ENCODE results near the gene GJA3. TPM values are rescaled to one million over a fixed set of nuclear protein-coding genes. Genes with fewer than 3 reads are reported as not detected.

GJA3 gene
- total and polyA plus RNA-seq, 2 of the 8 experiments (the other 6 are each of a cell fraction or from before 2014, with no cell fraction given), result 0.12 to 0.60 TPM

DNA sequence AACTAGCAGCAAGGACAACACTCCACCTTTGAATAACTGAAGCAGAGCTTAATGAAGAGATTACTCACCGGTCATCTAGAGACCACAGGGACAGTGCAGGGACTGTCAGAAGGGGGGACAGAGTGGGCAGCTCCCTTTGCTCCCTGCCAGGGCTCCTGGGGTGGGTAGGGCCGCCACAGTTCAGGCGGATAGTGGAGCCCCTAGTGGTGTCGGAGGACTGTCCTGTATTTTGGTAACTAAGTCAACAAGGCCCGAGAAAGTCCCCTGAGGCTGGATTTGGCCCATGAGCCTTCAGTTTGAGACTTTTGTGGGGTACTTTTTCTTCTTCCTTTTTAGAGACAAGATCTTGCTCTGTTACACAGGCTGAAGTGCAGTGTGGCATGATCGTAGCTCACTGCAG, 44.6 kb downstream of the GJA3 start:
- no peak for DNase-seq (ENCODE audit: low read depth in 1 of 2, low spot score in 2 of 2)
- WGBS, 2 experiments (ENCODE audit: extremely low coverage in 1 of 2, insufficient coverage in 1 of 2, insufficient read length in 1 of 2, insufficient replicate concordance in 2 of 2, low coverage in 1 of 2, low lambda C conversion rate in 2 of 2, missing lambda C conversion rate in 1 of 2), result 84% methylated on average over 6 of the region's 6 CpGs; no CpG with 5 or more reads in 1 of the 2 experiments

More for the DNA sequence above, 44.6 kb downstream of the GJA3 start:
- Histone ChIP-seq H2BK12ac (ENCODE audit: low read depth, low read length) (no peak overlapping the region), H3K79me2 (ENCODE audit: control insufficient read depth in 1 of 2, insufficient read depth in 2 of 2, low read length in 2 of 2) (no peaks in the 10 kb centered on the region), H2BK5ac (ENCODE audit: low read depth, low read length) (no peak overlapping the region), H3K14ac (ENCODE audit: insufficient read length) (no peak overlapping the region), H3K23ac (ENCODE audit: insufficient read length) (no peak overlapping the region), H4K91ac (replicated peaks; ENCODE audit: insufficient read length, low read length) (no peak overlapping the region), H3K9ac (replicated peaks in 1 of 4; ENCODE audit: extremely low read depth in 1 of 4, low read depth in 3 of 4, low read length in 3 of 4) (no peak overlapping the region), H3K9me3 (ENCODE audit: insufficient read depth in 2 of 2, low read depth in 1 of 2, low read length in 1 of 2) (no peaks in the 10 kb centered on the region), H2AFZ (ENCODE audit: low read length) (no peak overlapping the region), H3K4ac (replicated peaks; ENCODE audit: insufficient read length, low read depth, low read length) (no peak overlapping the region), H2BK120ac (replicated peaks; ENCODE audit: low read depth, low read length) (no peak overlapping the region), H3K27me3 (replicated peaks in 1 of 4; ENCODE audit: control insufficient read depth in 3 of 4, extremely low read depth in 1 of 4, insufficient read depth in 3 of 4, low read length in 3 of 4) (no peaks in the 10 kb centered on the region; a peak in 2 of 7 replicates), H3K4me1 (replicated peaks in 1 of 4; ENCODE audit: control insufficient read depth in 3 of 4, insufficient read depth in 4 of 4, low read length in 3 of 4) (peaks cover 0 to 13% (median 4%) of the 10 kb centered on the region in 4 experiments; a peak in 6 of 7 replicates), H4K8ac (ENCODE audit: extremely low read depth, insufficient read depth, low read length) (no peak overlapping the region), H3K4me3 (ENCODE audit: extremely low read depth in 1 of 4, insufficient read depth in 2 of 4, low read depth in 3 of 4, low read length in 4 of 4) (no peak overlapping the region), H3K36me3 (ENCODE audit: control insufficient read depth in 2 of 4, insufficient read depth in 4 of 4, low read length in 3 of 4) (no peaks in the 10 kb centered on the region), H2AK5ac (ENCODE audit: low read depth, low read length) (no peak overlapping the region), H4K5ac (ENCODE audit: insufficient read length, low read depth, low read length) (no peak overlapping the region), H4K20me1 (replicated peaks in 1 of 2; ENCODE audit: control insufficient read depth in 1 of 2, insufficient read depth in 2 of 2, low read length in 2 of 2) (no peaks in the 10 kb centered on the region), H3K18ac (ENCODE audit: extremely low read depth, low read length) (no peak overlapping the region), H3K4me2 (ENCODE audit: insufficient read depth in 1 of 2, low read depth in 2 of 2, low read length in 2 of 2) (no peak overlapping the region), H3K27ac (ENCODE audit: low read depth, low read length) (no peak overlapping the region), H2BK20ac (ENCODE audit: low read length) (no peak overlapping the region), H2BK15ac (ENCODE audit: low read length) (peak overlapping the region; percentile 81; the same call in 1 of the 2 replicates), H3K56ac (replicated peaks; ENCODE audit: insufficient read length, low read depth, low read length) (no peak overlapping the region), H3K23me2 (ENCODE audit: low read depth, low read length) (peaks cover 7% of the 10 kb centered on the region; the same call in 1 of the 2 replicates), H3K79me1 (ENCODE audit: low read depth, low read length) (no peaks in the 10 kb centered on the region)
- FAIRE-seq, result no peak
- POLR2A ChIA-PET (ENCODE audit: partially characterized antibody), result no interaction called here
- CTCF ChIA-PET (ENCODE audit: partially characterized antibody), result interaction anchor here (1.0 to 2.1 kb wide), 4 partner anchors 12 to 28 kb away, joined by 3 to 5 read pairs (median 4); no protein-coding TSS in a partner anchor
- TF ChIP-seq RAD21 (IDR thresholded peaks at IDR 0.05 in 1 of 2, conservative IDR thresholded peaks at IDR 0.05 in 1 of 2; ENCODE audit: low read depth in 2 of 2, low read length in 2 of 2) (peak; percentile 7 to 41; a peak in 2 of 4 replicates), CTBP2 (IDR thresholded peaks at IDR 0.05; ENCODE audit: borderline replicate concordance, insufficient read depth, insufficient read length, low read length) (no peak), CEBPB (IDR thresholded peaks at IDR 0.05; ENCODE audit: low read depth, low read length) (no peak), POU5F1 (IDR thresholded peaks at IDR 0.05; ENCODE audit: low read depth, low read length) (no peak), CBX8 (IDR thresholded peaks at IDR 0.05; ENCODE audit: borderline replicate concordance, low read depth, low read length) (no peak)
- TF ChIP-seq, protein P1, sequence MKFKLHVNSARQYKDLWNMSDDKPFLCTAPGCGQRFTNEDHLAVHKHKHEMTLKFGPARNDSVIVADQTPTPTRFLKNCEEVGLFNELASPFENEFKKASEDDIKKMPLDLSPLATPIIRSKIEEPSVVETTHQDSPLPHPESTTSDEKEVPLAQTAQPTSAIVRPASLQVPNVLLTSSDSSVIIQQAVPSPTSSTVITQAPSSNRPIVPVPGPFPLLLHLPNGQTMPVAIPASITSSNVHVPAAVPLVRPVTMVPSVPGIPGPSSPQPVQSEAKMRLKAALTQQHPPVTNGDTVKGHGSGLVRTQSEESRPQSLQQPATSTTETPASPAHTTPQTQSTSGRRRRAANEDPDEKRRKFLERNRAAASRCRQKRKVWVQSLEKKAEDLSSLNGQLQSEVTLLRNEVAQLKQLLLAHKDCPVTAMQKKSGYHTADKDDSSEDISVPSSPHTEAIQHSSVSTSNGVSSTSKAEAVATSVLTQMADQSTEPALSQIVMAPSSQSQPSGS (IDR thresholded peaks at IDR 0.05; ENCODE audit: low read length), result no peak
- TF ChIP-seq, protein P2, sequence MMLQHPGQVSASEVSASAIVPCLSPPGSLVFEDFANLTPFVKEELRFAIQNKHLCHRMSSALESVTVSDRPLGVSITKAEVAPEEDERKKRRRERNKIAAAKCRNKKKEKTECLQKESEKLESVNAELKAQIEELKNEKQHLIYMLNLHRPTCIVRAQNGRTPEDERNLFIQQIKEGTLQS (IDR thresholded peaks at IDR 0.05; ENCODE audit: insufficient read depth, low read depth, low read length), result no peak
- TF ChIP-seq, protein P3, sequence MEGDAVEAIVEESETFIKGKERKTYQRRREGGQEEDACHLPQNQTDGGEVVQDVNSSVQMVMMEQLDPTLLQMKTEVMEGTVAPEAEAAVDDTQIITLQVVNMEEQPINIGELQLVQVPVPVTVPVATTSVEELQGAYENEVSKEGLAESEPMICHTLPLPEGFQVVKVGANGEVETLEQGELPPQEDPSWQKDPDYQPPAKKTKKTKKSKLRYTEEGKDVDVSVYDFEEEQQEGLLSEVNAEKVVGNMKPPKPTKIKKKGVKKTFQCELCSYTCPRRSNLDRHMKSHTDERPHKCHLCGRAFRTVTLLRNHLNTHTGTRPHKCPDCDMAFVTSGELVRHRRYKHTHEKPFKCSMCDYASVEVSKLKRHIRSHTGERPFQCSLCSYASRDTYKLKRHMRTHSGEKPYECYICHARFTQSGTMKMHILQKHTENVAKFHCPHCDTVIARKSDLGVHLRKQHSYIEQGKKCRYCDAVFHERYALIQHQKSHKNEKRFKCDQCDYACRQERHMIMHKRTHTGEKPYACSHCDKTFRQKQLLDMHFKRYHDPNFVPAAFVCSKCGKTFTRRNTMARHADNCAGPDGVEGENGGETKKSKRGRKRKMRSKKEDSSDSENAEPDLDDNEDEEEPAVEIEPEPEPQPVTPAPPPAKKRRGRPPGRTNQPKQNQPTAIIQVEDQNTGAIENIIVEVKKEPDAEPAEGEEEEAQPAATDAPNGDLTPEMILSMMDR (IDR thresholded peaks at IDR 0.05; ENCODE audit: control extremely low read depth in 1 of 3, insufficient read depth in 1 of 3, low read depth in 1 of 3, low read length in 3 of 3), result peak; percentile 36 to 45 (median 39)
